Immature natural killer cell (primary cell): Measurements from ENCODE around the gene FAM81B. TPM values are rescaled to one million over a fixed set of nuclear protein-coding genes. Genes with fewer than 3 reads are reported as not detected.

Experiments
- DNase-seq, 3 donors: peaks; one replicate each; pipeline ENCODE4 v3.0.0; 2022; ENCODE audit warnings: mixed read lengths in 1 of 3
- H3K27ac Mint-ChIP-seq, 6 donors: one replicate each; pipeline ENCODE4 v1.8.0; 2020; ENCODE audit warnings: mixed read lengths in 6 of 6, mild to moderate bottlenecking in 5 of 6, inconsistent platforms in 4 of 6, moderate library complexity in 3 of 6
- H3K27me3 Mint-ChIP-seq, 3 donors: one replicate each; pipeline ENCODE4 v1.8.0; 2020 to 2021; ENCODE audit warnings: low read depth in 3 of 3, mild to moderate bottlenecking in 3 of 3, mixed read lengths in 3 of 3, moderate library complexity in 3 of 3, inconsistent platforms in 1 of 3
- H3K36me3 Mint-ChIP-seq, 3 donors: one replicate each; pipeline ENCODE4 v1.8.0; 2020; ENCODE audit warnings: mixed read lengths in 3 of 3, inconsistent platforms in 2 of 3, mild to moderate bottlenecking in 2 of 3
- H3K4me1 Mint-ChIP-seq, 2 donors: one replicate each; pipeline ENCODE4 v1.8.0; 2020; ENCODE audit warnings: inconsistent platforms in 2 of 2, mild to moderate bottlenecking in 2 of 2, mixed read lengths in 2 of 2, moderate library complexity in 1 of 2
- H3K4me3 Mint-ChIP-seq, 5 donors: one replicate each; pipeline ENCODE4 v1.8.0; 2020; ENCODE audit warnings: mild to moderate bottlenecking in 5 of 5, mixed read lengths in 5 of 5, inconsistent platforms in 3 of 5, moderate library complexity in 3 of 5
- H3K9me3 Mint-ChIP-seq, 6 donors: one replicate each; pipeline ENCODE4 v1.8.0; 2020; ENCODE audit warnings: mild to moderate bottlenecking in 6 of 6, mixed read lengths in 6 of 6, inconsistent platforms in 4 of 6, moderate library complexity in 3 of 6
- polyA plus RNA-seq, 3 donors: library from polyadenylated mRNA; unstranded; fragments of 300-500 nt; fragmentation: Illumina TruSeq; gene quantifications; one replicate each; pipeline ENCODE4 v1.2.3, GENCODE V29; 2021

Gene FAM81B
- polyA plus RNA-seq, 3 donors from 2014 or later: 0.55 TPM; not detected in 2

DNA sequence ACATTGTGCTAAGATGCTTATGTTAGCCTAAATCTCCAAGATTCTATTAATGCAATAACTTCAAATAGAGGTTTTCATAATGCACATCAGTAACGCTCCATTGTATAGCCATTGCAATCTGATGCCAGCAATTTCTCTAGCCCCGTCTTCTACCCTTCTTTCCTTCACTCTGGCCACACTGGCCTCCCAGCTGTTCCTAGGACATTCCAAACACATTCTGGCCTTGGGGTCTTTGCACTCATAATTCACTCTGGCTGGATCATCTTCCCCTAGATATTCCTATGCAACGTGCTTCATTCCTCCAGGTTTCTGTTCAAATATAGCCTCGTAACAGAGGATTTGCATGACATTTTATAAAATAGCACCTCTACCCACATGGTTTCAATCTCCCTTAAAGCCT is 23.3 kb downstream of the FAM81B start:
- Mint-ChIP-seq H3K4me3 (no peak overlapping the region), H3K27me3 (peaks cover 0 to 6% (median 0%) of the 10 kb centered on the region in 3 donors), H3K4me1 (no peaks in the 10 kb centered on the region), H3K27ac (no peak overlapping the region), H3K36me3 (no peaks in the 10 kb centered on the region), H3K9me3 (peaks cover 0 to 6% (median 0%) of the 10 kb centered on the region in 6 donors)
- DNase-seq: no peak

- peaks cover 0 to 5% (median 0%) of the 10 kb centered on the region in 3 donors for H3K27me3 Mint-ChIP-seq
- no peak overlapping the region for H3K27ac Mint-ChIP-seq
- H3K36me3 Mint-ChIP-seq: no peaks in the 10 kb centered on the region
- no peak overlapping the region for H3K4me3 Mint-ChIP-seq
- DNase-seq: no peak
- no peaks in the 10 kb centered on the region for H3K4me1 Mint-ChIP-seq
- H3K9me3 Mint-ChIP-seq: peaks cover 0 to under 1% (median 0%) of the 10 kb centered on the region in 6 donors
These were observed 26.8 kb downstream of the FAM81B start for GRCh38 chr5:95417971-95418370.

DNA sequence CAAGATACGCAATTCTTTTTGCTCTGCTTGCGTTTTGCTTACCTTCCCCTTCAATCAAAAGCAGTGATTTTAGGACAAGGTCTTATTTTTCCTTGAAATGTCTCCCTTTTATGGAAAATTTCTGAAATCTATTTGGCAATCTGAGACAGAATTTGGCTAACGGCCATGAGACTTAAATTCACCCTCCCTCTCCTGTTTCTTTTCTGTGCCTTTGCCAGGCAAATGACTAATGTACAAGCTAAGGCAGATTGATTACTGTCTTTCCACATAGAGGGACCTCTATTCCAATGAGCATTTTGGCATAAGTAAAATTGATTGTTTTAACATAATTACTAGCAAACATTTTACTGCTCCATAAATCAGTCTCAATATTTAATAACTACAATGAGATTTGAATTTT is 31.7 kb downstream of the FAM81B start:
- Mint-ChIP-seq H3K4me3 (no peak overlapping the region), H3K4me1 (no peaks in the 10 kb centered on the region), H3K36me3 (no peaks in the 10 kb centered on the region)

GRCh38 chr5:95424016-95424415 is 32.9 kb downstream of the FAM81B start:
- H3K27me3 Mint-ChIP-seq: peaks cover 0 to 6% (median 3%) of the 10 kb centered on the region in 3 donors
- H3K27ac Mint-ChIP-seq: no peak overlapping the region
- no peak for DNase-seq
- H3K4me3 Mint-ChIP-seq: no peak overlapping the region
- H3K36me3 Mint-ChIP-seq: no peaks in the 10 kb centered on the region
- H3K4me1 Mint-ChIP-seq: no peaks in the 10 kb centered on the region
- H3K9me3 Mint-ChIP-seq: no peaks in the 10 kb centered on the region

More for the DNA sequence above, 31.7 kb downstream of the FAM81B start:
- no peak for DNase-seq
- no peaks in the 10 kb centered on the region for H3K9me3 Mint-ChIP-seq
- peaks cover 0 to 5% (median 5%) of the 10 kb centered on the region in 3 donors for H3K27me3 Mint-ChIP-seq
- no peak overlapping the region for H3K27ac Mint-ChIP-seq

DNA sequence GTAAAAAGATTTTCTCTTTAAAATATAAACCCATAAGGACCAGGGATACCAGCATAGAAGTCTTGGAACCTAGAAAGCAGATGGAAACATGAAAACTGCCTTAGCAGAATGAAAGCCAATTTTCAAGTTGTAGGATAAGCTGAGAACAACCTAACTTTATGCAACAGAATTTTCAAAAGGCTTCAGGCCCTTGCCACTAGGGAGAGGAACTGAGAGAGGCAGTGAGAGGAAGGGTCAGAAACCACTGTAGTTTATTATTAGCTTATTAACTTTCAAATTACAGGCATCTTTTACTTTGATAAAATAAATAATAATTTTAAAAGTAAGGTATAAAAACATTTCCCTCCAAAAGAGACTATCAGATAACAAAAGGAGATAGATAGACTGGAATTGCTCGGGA is 33.4 kb downstream of the FAM81B start:
- no peak overlapping the region for H3K4me3 Mint-ChIP-seq
- peaks cover 2 to 6% (median 3%) of the 10 kb centered on the region in 3 donors for H3K27me3 Mint-ChIP-seq
- H3K4me1 Mint-ChIP-seq: no peaks in the 10 kb centered on the region
- H3K36me3 Mint-ChIP-seq: no peaks in the 10 kb centered on the region
- no peak overlapping the region for H3K27ac Mint-ChIP-seq
- H3K9me3 Mint-ChIP-seq: no peaks in the 10 kb centered on the region
- no peak for DNase-seq

- H3K9me3 Mint-ChIP-seq: no peaks in the 10 kb centered on the region
- H3K4me1 Mint-ChIP-seq: no peaks in the 10 kb centered on the region
- no peak overlapping the region for H3K27ac Mint-ChIP-seq
- H3K27me3 Mint-ChIP-seq: peaks cover 0 to 6% (median 2%) of the 10 kb centered on the region in 3 donors
- no peak for DNase-seq
- H3K4me3 Mint-ChIP-seq: no peak overlapping the region
- H3K36me3 Mint-ChIP-seq: no peaks in the 10 kb centered on the region
These were observed 35.1 kb downstream of the FAM81B start for GRCh38 chr5:95426227-95426626.

DNA sequence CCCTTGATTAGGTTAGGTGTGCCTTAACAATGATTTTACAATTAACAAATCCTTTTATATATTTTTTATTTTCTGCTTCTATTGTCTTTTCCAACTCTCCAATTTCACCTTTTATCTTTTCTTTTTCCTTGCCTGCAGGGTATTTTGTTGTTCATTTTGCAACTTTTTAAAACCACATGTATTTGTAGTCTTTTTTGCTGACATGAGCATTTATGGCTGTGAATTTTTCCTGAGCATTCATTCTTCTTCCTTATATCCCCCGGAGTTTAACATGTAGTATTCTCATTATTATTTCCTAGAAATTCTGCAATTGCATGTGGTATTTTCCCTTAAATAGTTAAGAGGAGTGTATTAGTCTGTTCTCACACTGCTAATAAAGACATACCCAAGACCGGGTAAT is 41.6 kb downstream of the FAM81B start:
- Mint-ChIP-seq H3K27ac (no peak overlapping the region), H3K36me3 (no peaks in the 10 kb centered on the region), H3K4me3 (no peak overlapping the region), H3K27me3 (peaks cover 4 to 13% (median 7%) of the 10 kb centered on the region in 3 donors), H3K9me3 (peaks cover 0 to 6% (median 4%) of the 10 kb centered on the region in 6 donors), H3K4me1 (no peaks in the 10 kb centered on the region)
- no peak for DNase-seq

DNA sequence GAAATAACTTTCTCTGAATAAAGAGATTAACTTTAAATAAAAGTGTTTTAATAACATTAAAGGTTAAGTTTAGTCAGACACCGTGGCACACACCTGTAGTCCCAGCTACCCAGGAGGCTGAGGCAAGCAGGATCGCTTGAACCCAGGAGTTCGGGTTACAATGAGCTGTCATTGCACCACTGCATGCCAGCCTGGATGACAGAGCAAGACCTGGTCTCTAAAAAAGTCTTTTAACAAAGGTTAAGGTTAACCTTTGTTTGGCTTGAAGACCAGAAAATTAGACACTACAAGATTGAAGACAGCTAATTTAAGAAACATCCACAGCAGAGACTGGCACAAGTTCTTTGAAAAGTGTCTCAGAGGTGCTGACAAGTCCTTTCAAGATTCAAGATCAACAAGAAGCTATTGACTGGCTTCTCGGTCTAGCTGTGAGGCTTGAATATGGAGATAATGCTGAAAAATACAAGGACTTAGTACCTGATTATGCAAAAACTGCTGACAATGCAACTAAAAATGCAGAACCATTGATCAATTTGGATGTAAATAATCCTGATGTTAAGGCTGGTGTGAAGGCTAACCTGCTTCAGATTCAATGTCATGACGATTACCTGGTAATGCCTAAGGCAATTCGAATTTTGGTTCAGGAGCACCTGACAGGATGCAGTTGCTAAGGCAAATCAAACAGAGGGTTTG is 48.8 kb downstream of the FAM81B start:
- Mint-ChIP-seq H3K27ac (no peak overlapping the region), H3K4me3 (no peak overlapping the region), H3K4me1 (no peaks in the 10 kb centered on the region), H3K9me3 (no peaks in the 10 kb centered on the region), H3K36me3 (no peaks in the 10 kb centered on the region), H3K27me3 (peaks cover 0 to 10% (median 2%) of the 10 kb centered on the region in 3 donors)
- DNase-seq: no peak

DNA sequence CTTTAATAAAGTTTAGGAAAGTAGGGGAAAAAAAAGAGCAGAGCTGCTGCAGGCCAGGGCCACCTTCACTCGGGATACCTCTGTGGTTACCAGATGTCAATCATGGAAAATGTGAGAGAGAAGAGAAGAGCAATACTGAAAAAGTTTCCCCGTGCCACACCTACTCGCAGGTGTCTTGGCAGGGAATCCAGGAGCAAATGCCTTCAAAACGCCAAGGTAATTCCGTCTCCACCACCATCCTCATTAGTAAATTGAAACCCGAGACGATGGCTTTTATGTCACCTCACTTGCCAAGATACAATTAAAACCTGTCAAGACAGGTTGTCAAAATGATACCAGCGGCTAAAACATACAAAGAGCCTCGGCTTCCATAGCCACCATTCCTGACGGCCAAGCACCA is 49.7 kb downstream of the FAM81B start:
- no peaks in the 10 kb centered on the region for H3K9me3 Mint-ChIP-seq
- no peaks in the 10 kb centered on the region for H3K36me3 Mint-ChIP-seq
- no peak overlapping the region for H3K27ac Mint-ChIP-seq
- no peak overlapping the region for H3K4me3 Mint-ChIP-seq
- H3K4me1 Mint-ChIP-seq: no peaks in the 10 kb centered on the region
- DNase-seq: no peak
- H3K27me3 Mint-ChIP-seq: peaks cover 0 to 11% (median 3%) of the 10 kb centered on the region in 3 donors

DNA sequence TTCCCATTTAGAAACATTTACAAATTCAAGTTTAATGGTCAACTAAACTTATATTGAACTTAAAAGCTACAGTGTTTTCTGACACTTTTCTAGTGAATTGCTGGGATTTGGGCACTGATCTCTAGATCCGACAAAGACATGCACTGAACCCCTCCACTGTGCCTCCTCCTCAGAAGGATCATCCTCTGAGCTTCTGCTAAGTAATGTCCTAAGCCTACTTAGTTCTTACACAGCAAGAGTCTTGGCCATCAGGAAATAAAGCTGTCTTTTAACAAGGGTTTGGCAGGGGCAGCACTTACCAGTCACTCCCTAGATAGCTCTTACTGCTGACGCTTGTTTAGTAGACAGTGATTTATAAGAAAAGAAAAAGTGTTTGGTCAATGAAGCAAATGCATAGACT is 50.5 kb downstream of the FAM81B start:
- Mint-ChIP-seq H3K9me3 (no peaks in the 10 kb centered on the region), H3K27ac (no peak overlapping the region), H3K4me1 (no peaks in the 10 kb centered on the region)

GRCh38 chr5:95445442-95445841 is 54.3 kb downstream of the FAM81B start:
- H3K4me3 Mint-ChIP-seq: no peak overlapping the region
- H3K27ac Mint-ChIP-seq: no peak overlapping the region
- H3K4me1 Mint-ChIP-seq: no peaks in the 10 kb centered on the region

More for the DNA sequence above, 50.5 kb downstream of the FAM81B start:
- H3K4me3 Mint-ChIP-seq: no peak overlapping the region
- H3K36me3 Mint-ChIP-seq: no peaks in the 10 kb centered on the region
- peaks cover 0 to 11% (median 3%) of the 10 kb centered on the region in 3 donors for H3K27me3 Mint-ChIP-seq
- DNase-seq: no peak

GRCh38 chr5:95445995-95446394 is 54.8 kb downstream of the FAM81B start:
- Mint-ChIP-seq H3K27ac (no peak overlapping the region), H3K27me3 (peaks cover 0 to 5% (median 3%) of the 10 kb centered on the region in 3 donors), H3K4me1 (no peaks in the 10 kb centered on the region)

More at GRCh38 chr5:95445442-95445841, 54.3 kb downstream of the FAM81B start:
- Mint-ChIP-seq H3K27me3 (peaks cover 0 to 7% (median 3%) of the 10 kb centered on the region in 3 donors), H3K9me3 (no peaks in the 10 kb centered on the region), H3K36me3 (no peaks in the 10 kb centered on the region)
- DNase-seq: no peak

DNA sequence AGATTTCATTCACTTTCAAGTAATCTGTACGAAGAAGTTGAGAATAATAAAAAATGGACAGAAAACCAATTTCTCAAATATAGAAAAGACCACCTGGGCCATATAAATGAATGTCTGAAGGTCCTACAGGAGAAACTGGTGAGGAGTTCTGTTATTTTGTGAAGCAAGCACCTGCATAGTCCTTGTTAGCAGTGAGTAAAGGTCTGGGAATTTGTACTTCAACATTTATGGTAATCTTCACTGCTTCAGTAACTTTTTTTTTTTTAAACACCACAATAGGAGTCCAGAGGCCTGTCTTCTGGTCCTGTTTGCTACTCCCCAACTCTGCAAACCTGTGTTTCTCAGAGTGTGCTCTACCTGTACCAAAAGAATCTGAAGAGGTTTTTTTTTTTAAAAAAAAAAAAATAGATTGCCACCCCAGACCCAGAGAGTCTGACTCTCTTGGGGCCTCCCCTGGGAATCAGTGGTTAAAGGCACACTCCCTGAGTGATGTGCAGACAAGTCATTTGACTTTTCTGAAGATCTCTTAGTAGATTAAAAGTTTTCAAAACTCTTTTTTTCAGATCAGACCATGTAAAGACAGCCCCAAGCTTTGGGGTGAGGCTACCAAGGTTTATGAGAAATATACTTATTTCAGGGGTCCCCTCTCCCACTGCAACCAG is 55.5 kb downstream of the FAM81B start:
- H3K4me1 Mint-ChIP-seq: no peaks in the 10 kb centered on the region
- H3K27ac Mint-ChIP-seq: no peak overlapping the region
- no peak for DNase-seq
- H3K4me3 Mint-ChIP-seq: no peak overlapping the region
- H3K27me3 Mint-ChIP-seq: peaks cover 0 to 5% (median 3%) of the 10 kb centered on the region in 3 donors
- H3K36me3 Mint-ChIP-seq: no peaks in the 10 kb centered on the region
- no peaks in the 10 kb centered on the region for H3K9me3 Mint-ChIP-seq

More at GRCh38 chr5:95445995-95446394, 54.8 kb downstream of the FAM81B start:
- Mint-ChIP-seq H3K36me3 (no peaks in the 10 kb centered on the region), H3K9me3 (no peaks in the 10 kb centered on the region), H3K4me3 (no peak overlapping the region)
- DNase-seq: no peak

GRCh38 chr5:95447961-95448360 is 56.8 kb downstream of the FAM81B start:
- Mint-ChIP-seq H3K27me3 (peaks cover 0 to 5% (median 3%) of the 10 kb centered on the region in 3 donors), H3K4me1 (no peaks in the 10 kb centered on the region), H3K9me3 (no peaks in the 10 kb centered on the region), H3K27ac (no peak overlapping the region), H3K36me3 (no peaks in the 10 kb centered on the region), H3K4me3 (no peak overlapping the region)
- DNase-seq: no peak
